C4-2B (cell line): ENCODE results near the gene ANAPC2.

Source experiments
- ZFX ChIP-seq: fragments of 450-650 bp; IDR thresholded peaks from 2 replicates; pipeline ENCODE4 v1.6.1; 2017
- TF ChIP-seq, protein P1 (sequence below): fragments of 450-650 bp; conservative IDR thresholded peaks from 2 replicates; pipeline ENCODE4 v1.5.1; 2017; ENCODE audit warnings: mild to moderate bottlenecking

GRCh38 chr9:137159105-137160053 lies 29.0 kb downstream of the ANAPC2 start:
- TF ChIP-seq, protein P1, sequence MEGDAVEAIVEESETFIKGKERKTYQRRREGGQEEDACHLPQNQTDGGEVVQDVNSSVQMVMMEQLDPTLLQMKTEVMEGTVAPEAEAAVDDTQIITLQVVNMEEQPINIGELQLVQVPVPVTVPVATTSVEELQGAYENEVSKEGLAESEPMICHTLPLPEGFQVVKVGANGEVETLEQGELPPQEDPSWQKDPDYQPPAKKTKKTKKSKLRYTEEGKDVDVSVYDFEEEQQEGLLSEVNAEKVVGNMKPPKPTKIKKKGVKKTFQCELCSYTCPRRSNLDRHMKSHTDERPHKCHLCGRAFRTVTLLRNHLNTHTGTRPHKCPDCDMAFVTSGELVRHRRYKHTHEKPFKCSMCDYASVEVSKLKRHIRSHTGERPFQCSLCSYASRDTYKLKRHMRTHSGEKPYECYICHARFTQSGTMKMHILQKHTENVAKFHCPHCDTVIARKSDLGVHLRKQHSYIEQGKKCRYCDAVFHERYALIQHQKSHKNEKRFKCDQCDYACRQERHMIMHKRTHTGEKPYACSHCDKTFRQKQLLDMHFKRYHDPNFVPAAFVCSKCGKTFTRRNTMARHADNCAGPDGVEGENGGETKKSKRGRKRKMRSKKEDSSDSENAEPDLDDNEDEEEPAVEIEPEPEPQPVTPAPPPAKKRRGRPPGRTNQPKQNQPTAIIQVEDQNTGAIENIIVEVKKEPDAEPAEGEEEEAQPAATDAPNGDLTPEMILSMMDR, result no peak
- no peak for TF ChIP-seq ZFX
